AML-193 (cell line): Measurements from ENCODE around the gene FRAS1.
"Not testable (repeated sequence)": the region's sequence is repeated elsewhere in the genome, so short reads cannot be mapped to it uniquely, and the experiment has no call there.

Source experiments
- DNase-seq, 2 experiments: peaks; one replicate each; lab custom pipeline; 2025; lab: John Stamatoyannopoulos, UW

FRAS1 gene

DNA sequence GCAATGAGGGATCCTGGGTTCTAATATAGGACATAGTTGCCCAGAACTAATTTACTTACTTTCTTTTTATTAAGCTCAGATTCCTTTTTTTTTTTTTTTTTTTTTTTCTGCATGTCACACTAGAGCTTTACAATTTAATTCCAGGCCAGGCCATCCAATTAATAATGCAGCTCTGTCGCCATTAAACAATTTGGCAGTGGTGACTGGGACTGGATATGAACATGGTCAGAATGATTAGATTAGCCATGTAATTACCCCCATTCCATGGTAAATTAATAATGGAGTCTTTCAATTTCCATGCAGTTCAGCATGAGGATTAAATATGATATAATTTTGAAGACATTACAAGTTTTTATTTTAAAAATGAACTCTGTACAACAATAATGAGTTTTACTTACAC lies 267.5 kb downstream of the FRAS1 start:
- no peak for DNase-seq

DNA sequence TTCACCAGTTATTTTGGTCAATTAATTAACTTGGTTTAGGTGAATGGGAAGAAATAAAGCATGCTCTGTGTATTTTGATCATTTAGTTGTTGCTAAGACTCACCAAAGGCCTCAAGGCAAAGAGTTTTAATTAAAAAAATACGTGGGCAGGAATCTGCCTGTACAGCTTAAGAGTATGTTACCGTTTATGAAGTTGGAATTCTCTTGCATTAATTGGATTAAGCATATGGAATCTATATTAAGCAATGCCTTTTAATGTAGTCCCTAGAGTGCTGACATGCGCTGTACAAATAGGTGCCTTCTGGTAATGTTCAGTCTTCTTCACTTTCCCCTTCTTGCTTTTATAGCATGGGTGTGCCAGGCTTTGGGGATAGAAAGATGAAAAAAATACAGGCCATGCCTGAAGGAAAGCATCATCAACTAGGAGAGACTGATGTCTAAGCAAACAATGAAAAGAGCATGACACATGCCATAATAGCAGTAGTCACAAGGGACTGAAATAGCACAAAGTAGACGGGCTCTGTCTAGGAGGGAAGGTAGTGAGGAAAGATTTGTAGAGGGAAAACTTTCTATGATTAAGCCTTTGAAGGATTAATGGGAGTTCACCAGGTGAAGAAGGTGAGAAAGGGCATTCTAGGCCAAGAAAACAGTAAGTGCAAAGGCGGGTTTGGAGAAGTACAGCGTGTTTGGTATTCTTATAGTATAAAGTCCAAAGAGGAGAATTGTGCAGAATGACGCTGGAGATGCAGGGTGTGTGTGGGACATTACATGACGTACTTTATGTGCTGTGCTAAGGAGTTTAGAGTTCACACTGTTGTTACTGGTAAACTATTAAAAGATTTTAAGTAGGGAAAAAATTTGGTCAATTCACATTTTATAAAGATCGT lies 268.4 kb downstream of the FRAS1 start:
- DNase-seq = no peak

DNA sequence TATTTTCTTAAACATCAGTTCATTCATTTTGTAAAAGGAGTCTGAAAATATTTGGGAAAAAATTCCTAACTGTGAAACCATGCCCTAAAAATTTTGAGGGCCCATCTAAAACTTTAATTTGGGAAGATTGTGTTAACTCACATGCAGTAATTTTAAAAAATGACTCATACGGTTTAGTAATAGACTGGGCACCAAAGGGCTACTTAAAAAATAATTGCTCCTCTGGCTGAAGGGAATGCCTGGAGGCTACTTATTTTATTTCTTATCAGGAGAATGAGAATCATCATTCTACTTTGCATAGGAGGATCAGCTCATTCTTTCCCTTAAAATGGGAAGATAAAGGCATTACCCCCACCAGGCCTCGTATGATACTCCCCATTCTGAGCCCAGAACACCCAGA lies 271.5 kb downstream of the FRAS1 start:
- DNase-seq = not testable (repeated sequence)

DNA sequence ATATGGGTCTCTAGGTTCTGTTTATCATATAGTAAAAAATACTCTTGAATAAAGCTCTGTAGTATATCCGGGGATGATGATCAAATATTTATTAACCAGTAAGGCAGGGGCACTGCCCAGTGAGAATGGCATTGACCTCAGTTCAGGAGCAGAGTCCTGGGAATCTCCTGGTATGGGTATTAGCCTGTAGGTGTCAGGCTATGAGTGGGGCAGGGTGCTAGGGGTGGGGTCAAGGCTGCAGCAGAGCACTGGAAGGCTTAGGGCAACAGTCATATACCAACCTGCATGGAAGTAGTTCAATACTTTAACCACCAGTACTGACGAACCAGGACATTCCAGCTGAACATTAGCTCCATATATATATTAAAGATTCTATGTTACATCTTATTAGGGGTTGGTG lies 274.1 kb downstream of the FRAS1 start:
- no peak for DNase-seq

DNA sequence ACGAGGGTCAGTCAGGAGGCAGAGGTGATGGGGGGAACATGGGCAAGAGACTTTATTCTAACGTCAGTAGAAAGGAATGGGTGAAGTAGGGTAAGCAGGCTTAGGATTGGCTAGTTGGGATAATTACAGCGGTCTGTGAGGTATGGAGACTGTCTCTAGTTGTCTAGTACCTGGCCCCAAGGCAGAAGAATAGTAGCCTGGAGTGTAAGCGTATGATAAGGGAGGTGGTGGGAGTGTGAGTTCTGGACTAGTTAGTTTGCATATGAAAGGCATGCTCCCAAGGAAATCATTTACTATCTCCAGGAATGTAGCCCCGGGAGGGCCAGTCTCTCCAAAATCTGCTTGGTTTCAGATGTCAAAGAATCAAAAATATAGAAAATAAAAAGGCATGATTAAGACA lies 274.8 kb downstream of the FRAS1 start:
- DNase-seq = no peak

DNA sequence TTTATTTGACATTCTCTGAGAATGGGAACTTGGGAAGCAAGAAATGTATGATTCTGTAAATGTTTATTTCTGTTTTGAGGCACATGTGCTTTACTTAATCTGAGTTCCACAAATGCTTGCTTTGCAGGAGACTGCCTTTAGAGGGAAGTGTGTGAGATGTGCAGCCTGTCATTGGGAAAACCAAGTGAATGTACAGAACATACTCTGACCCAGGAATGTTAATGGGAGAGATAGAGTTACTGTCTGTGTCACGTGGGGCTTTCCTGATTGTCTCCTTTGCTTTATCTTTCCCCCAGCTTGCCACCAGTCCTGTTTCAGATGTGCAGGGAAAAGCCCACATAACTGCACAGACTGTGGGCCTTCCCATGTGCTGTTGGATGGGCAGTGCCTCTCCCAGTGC lies 275.9 kb downstream of the FRAS1 start:
- DNase-seq = no peak

DNA sequence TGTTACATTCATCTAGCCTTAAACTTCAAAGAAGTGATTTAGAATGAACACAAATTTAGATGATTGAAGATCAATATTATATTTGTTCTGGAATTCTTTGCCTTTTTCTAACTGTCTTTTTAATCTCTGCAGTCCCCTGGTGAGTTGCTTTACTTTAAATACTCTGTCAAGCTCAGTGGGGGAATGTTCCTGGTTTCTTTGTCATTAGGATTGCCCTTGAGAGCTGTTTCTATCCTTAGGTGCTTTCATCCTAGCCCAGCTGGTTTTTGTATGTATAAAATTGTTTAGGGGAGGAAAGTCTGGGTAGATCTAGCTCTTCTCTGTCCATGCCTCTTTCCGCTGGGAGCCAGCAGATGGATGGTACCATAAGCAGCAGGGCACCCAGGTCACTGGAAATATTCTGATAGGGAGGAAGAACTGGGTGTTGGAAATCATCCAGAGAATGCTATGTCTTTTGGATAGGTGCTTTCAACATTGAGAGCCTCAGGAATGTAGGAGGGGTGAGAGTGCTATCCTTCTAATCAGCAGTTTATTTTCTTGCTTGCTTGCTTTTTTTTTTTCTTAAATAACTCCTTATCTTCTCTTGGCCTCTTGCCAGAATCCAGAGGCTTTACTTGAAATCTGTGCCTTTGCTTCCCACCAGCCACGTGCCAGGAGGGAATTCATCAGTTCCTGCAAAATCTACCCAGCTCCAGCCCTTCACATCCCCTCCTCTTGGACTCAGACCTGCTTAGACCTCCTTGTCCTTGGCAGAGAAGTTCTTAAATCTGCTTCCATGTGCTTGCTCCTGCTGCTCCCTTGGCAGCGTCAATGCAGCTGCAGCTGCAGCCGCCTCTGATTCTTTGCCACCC lies 279.2 kb downstream of the FRAS1 start:
- no peak for DNase-seq

DNA sequence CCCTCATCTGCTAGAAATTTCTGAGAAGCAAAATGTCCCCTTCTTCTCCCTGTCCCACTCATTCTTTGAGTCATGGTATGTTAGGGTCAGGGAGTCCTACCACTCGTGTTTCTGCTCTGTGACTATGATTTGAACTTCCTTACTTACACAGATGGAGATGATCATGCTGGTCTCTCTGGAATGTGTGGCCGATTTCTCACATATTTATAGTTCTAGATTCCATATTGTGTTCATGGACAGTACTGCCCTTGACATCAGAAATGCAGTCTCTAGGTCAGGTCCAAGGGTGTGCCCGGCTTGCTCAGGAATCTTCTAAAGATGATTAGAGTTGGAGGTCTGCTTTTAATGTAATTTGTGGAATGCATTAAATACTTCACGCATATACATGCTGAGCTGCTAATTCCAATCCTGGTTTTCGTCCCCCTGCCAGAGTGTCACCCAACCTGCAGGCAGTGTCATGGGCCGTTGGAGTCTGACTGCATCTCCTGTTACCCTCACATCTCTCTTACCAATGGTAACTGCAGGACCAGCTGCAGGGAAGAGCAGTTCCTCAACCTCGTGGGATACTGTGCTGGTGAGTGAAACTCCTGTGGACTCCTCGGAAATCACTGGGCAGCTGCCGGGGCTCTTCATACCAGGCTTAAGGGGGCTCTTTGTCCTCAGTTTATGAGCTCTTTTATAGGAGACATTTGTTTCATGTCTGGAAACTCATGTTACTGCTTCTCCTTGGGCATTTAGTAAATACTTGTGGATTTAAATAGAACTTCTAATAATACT lies 280.3 kb downstream of the FRAS1 start:
- no peak for DNase-seq

DNA sequence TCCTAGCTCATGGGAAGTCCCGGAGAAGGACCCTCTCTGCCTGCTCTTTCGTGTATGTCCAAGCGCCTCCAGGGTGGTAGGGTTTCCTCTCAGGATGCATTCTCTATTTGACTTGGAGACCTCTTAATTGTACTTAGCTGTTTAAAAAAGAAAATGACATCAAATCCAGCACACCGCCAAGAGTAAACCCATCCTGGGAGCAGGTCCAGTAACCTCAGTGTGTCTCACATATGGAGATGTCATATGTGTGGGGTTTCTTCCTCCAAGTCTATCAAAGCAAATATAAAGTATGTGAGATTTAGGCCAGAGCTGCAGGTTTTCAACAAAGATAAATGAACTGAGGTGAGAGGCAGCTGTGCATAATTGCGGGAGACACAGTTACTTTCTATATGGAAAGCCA lies 285.0 kb downstream of the FRAS1 start:
- no peak for DNase-seq

DNA sequence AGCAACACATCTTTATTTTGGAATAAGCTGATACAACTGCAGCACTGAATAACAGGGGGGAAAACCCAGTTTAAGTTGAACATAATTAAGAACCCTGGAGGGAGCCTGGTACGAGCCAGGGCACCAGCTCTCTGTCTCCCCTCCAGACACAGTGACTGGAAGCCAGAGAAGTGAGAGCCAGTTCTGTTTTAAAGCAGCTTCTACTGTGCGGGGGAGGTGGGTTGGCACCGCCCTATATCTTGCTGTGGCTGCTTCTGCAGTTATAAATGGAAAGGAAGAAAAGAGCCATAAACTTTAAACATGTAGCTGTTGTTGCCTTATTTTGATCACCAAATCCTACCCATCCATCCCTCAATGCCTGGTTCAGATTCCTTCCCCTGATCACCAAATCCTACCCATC lies 286.6 kb downstream of the FRAS1 start:
- DNase-seq = no peak

DNA sequence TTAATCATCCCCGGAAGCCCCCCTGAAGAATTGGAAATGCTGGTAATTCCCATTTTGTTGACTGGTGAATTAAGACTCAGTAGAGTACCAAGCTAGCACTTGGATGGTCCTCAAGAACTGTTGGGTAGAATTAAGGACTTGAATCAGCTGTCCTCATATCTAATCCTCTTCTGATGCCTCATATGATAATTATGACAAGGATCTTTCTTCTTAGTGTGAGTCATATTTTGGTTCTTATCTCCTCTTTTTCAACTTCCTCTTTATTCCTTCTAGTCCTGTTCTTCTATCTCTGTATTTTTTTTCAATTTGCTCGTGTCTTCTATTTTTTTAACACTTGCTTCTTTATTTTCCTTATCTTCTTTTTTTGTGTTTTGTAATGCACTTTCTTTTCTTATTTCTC lies 288.1 kb downstream of the FRAS1 start:
- DNase-seq = no peak

DNA sequence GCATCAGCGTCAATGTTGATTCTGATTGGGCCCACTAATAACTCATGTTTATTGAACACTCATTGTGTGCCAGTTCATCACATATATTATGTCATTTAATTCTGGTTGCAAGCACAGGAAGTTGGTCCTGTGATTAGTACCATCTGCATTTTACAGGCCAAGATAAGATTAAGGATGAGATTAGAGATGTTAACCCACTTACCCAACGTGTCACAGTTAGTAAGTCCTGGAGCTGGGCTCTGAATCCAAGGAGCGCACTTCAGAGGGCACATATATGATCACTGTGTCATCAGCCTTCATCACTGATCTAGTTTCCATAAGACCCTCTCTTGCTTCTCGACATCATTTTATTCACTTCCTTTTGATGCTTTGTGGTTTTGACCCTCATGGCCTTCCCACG lies 289.1 kb downstream of the FRAS1 start:
- no peak for DNase-seq

DNA sequence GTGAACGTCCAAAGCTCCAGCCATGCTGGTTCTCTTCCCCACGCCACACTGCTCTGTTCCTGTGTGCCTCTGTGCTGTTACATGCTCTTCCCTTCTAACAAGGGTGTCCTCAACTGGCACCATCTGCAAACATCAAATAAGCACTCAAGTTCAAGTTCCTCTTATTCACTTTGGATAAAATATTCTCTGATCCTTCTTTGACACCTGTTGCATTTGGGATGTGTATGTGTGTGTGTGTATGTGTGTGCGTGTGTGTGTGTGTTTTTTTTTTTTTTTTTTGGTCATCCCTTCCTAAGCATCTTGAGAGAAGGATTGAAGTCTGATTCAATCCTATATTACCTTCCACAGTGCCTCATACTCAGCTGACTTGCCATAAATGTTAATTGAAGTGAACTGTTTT lies 290.4 kb downstream of the FRAS1 start:
- no peak for DNase-seq

DNA sequence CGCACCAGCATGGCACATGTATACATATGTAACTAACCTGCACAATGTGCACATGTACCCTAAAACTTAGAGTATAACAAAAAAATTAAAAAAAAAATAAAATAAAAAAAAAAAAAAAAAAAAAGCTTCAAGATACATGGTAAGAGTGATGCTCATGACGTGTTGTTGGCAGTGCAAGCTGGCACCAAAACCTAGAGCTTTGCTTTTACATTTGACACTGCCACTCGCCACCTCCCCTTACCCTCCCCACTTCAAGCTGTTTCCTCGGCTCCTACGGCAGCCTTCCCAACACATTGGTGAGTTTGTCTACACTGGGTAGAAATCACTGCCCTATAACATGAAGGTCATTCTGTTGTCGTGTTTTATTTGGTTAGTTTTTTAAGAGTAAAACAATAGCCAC lies 296.8 kb downstream of the FRAS1 start:
- no peak for DNase-seq

DNA sequence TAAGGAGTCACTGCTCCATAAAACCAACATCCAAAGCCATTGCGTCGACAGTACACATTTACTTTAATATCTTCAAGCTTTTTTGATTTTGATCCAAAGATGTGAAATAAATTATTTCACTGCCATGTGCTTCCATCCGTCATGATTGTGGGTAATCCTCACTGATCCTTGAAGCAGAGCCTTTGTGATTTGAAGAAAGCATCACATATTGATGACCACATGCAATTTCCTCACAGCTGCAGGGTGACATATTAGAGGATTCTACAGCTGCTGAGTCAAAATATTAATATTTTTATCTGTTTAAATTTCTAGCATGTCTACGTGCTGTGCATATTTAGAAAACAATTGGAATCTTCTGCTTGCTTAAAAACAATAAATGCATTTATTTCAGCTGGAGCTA lies 297.7 kb downstream of the FRAS1 start:
- no peak for DNase-seq

DNA sequence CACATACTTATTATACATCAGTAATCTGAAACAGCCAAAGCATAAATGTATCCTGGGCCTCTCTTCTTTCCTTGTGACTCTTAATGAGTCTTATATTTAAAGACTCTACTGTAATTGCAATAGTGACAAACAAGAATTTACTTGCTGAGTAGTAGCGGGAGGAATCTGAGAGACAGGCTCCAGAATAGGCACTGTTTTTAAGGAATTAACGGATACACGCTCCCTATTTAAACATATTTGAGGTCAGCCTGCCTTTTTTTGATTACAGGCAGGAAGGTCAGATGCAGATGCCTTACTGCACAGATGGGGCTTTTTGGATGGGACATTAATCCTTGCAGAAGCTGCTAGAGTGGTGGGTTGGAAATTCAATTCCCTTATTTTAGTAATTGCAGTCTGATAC lies 298.2 kb downstream of the FRAS1 start:
- no peak for DNase-seq

DNA sequence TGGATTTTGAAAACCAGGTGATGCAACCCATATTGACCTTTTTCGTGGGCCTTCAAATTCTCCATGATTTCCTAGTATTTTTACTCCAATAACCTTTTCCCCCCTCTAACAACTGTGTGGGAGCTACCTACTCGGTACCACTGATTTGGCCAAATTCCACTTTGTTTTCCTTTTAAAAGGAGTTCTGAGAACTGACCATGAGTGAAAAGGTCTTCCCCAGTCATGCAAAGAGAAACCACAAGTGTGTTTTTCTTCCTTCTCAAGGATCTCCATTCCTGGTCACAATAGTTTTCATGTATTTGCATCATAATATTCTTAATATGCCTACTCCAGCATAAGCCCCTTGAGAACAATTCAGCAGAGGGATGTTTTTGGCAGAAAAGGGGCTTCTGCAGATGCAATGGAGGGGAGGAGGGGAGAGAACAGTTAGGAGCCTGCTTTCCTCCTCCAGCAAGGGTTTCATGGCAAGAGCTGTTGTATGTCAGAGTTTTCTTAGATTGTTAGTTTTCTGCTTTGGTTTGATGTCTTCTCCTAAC lies 299.2 kb downstream of the FRAS1 start:
- DNase-seq = no peak

DNA sequence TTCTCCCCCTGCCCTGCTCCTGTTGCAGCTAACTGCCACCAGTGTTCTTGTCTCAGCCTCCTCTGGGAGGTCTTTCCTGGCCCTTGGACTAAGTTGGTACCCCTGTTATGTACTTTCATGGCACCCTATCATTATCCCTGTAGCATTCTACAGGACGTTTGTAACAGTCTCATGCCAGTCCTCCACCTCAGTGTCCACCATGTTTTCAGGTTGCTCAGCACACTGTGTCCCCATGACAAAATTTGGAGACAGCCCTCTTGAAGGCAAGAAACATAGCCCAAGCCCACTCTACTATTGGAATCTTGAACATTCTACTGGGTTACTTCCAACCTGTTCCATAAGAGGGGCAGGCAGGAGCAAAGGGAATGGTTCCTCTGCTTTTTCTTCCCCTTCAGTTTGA lies 300.0 kb downstream of the FRAS1 start:
- DNase-seq = no peak

DNA sequence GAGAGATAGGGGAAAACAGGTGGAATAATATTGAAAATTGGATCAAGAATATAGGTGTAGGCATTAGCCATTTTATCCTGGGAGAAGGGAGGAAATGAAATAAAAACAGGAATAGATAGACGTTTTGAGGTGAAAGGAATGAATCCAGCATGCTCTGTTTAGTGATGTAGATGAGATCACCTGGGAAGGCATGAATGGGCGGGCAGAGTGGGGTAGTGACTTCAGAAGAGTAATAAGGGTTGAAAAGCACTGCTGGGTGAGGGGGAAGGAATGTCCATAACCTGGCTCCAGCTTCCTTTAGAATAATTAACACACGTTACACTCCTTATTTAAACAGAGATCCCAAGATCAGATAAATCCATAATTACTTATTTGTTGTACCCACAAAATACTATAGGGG lies 303.3 kb downstream of the FRAS1 start:
- DNase-seq = no peak

DNA sequence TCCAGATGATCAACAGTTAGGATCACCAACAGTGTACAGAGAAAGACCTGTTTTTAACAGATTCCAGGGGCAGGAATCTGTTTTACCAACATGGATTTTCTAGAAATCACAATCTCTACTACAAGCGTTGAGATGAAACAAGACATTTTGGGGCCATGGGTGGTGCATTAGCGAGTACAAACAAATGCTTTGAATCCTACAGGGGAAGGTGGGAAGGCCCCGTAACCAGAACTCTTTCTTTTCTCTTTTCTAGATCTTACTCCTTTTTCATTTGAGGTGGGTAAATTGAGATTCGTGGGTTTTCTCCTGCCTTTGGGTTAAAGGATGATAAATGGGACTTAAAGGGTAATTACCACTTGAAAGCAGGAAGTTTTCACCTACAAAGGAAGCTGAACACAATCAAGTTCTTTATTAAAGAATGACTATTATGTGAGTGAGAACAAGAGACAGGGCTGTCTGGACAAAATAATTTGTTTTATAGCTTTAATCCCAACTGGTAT lies 304.5 kb downstream of the FRAS1 start:
- DNase-seq = no peak

DNA sequence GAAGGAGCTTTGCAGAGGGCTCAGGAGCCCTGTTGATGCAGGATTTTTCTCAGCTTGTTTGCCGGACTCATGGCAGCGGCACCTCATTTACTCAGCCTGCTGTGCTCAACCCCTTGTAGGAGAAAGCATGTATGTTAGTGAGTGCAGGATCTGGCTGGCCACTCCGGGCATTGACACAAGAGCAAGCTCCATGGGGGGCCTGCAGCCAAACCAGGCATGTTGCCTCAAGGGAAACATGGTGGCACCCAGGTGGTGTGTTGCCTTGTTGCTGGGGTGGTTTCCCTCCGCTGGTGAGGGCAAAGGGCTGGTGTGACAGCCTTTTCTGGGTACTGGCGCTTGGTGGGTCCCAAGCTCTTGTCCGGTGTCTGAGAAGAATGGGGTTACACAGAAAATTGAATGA lies 305.2 kb downstream of the FRAS1 start:
- no peak for DNase-seq

DNA sequence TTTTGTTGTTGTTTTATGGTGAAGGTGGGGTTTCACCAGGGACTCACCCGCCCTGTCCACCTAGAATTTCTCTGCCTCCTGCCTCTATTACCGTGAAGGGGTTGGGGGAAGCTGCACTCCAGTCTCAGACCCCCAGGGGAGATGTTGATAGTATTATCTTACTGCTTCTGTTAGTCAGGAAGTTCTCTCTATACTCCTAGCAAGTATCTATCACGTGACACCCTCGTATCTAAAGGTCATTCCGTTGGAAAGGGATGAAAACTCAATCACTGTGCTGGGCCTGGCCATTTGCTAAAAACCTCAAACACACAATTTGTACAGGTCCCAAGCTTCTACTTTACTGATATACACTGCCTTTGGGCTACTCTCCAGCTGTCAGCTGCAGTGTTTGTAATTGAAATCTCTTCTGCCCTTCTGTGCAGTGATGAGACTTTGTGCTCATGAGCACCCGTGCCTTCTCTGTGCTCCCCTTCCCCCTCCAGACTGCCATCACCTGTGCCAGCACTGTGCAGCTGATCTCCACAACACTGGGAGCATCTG lies 306.0 kb downstream of the FRAS1 start:
- DNase-seq = no peak
